GM11168 (cell line): Measurements from ENCODE around the gene FCN2.
"Not testable (repeated sequence)": the region's sequence is repeated elsewhere in the genome, so short reads cannot be mapped to it uniquely, and the experiment has no call there.

Experiments
- in situ Hi-C: fragments of 300-500 bp; cut with MboI; formaldehyde crosslinking; loops from one replicate; pipeline ENCODE4 v1.12.0; 2022; ENCODE audit warnings: low sequenced_read_pairs; ENCODE audit not compliant: unreplicated experiment

The FCN2 gene

GRCh38 chr9:134846699-134847098 is 33.9 kb upstream of the FCN2 start:
- in situ Hi-C loops = no loop called here

- in situ Hi-C loops = no loop called here
Observed at GRCh38 chr9:134847138-134847537, 33.5 kb upstream of the FCN2 start.

GRCh38 chr9:134847752-134848432 is 32.7 kb upstream of the FCN2 start:
- in situ Hi-C loops = no loop called here

- in situ Hi-C loops = no loop called here
Observed at GRCh38 chr9:134848504-134848903, 32.1 kb upstream of the FCN2 start.

GRCh38 chr9:134850611-134851010 is 30.0 kb upstream of the FCN2 start:
- in situ Hi-C loops = no loop called here

GRCh38 chr9:134851020-134851419 is 29.6 kb upstream of the FCN2 start:
- in situ Hi-C loops = no loop called here

- in situ Hi-C loops = no loop called here
Observed at GRCh38 chr9:134852906-134853654, 27.5 kb upstream of the FCN2 start.

GRCh38 chr9:134853893-134854292 is 26.7 kb upstream of the FCN2 start:
- in situ Hi-C loops = no loop called here

GRCh38 chr9:134854541-134854981 is 26.0 kb upstream of the FCN2 start:
- in situ Hi-C loops = no loop called here

GRCh38 chr9:134855231-134855899 is 25.2 kb upstream of the FCN2 start:
- in situ Hi-C loops = no loop called here

GRCh38 chr9:134855900-134856377 is 24.7 kb upstream of the FCN2 start:
- in situ Hi-C loops = no loop called here

GRCh38 chr9:134857451-134857850 is 23.2 kb upstream of the FCN2 start:
- in situ Hi-C loops = not testable (repeated sequence)

GRCh38 chr9:134858051-134858841 is 22.4 kb upstream of the FCN2 start:
- in situ Hi-C loops = no loop called here

GRCh38 chr9:134860510-134860909 is 20.1 kb upstream of the FCN2 start:
- in situ Hi-C loops = no loop called here

- in situ Hi-C loops = no loop called here
Observed at GRCh38 chr9:134861595-134862334, 18.8 kb upstream of the FCN2 start.

GRCh38 chr9:134863306-134863902 is 17.2 kb upstream of the FCN2 start:
- in situ Hi-C loops = no loop called here

GRCh38 chr9:134863941-134864820 is 16.4 kb upstream of the FCN2 start:
- in situ Hi-C loops = no loop called here

GRCh38 chr9:134864821-134865190 is 15.8 kb upstream of the FCN2 start:
- in situ Hi-C loops = no loop called here
